ENCODE data around the gene COQ9.
A peak's percentile ranks its signal among the peaks of the same experiment; 100 is the strongest.

COQ9 gene

DNA sequence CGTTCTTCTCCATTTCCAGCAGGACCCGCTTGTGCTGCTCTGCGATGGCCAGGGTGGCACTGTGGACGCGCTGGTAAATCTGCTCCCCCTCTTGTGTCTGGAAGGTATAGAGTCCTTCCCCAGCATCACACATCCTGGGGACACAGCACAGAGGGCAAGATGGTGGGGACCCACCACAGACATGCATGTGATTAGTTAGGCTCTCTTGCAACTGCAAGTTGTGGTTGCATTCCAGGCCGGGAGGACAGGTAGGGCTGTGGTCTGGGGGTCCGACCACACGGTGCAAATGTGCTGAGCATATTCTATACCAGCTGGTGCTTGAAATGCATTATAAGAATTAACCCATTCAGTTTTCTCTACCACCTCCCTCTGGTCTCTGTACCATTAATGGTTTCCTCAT, 26.6 kb downstream of the COQ9 start:
- no peak for DNase-seq

DNA sequence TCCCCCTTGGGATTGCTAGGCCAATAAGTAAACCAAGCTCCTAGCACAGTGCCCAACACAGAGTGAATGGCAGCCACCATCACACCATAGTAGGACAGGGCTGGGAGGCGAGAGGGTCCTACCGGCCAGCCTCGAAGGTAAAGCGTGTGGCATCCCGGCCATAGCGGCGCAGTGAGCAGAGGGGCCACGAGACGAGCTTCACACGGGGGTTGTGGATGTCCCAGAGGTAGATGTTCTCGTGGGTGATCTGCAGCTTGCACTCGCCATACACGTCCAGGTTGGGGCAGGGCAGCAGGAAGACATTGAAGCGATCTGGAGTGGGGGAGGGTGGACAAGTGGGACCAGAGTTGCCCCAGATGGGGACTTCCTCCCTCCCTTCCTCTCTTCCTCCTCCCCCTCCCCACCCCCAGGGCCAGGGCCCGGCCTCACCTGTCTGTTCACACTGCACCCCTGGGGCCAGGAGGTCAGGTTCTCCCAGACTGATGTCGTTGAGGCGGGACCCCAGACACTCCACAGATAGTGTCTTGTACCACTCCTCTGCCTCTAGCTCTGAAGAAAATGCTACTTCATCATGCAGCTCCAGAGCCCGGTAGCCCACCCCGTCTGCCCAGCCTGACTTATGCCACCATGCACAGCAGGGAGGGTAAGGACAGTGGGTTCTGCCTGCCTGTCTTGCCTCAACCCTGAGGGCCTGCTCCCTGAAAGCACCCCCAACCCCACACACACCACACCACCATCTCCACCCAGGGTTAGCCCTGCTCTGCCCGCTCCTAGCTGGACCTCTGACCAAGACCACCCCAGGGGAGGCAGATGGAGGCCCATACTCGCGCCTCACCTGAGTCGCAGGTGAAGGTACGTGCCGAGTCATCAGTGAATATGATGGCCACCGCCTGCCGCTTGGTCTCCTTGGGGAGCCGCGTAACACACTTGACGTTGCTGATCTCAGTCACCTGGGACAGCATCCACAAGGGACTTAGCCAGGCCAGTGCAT, 27.7 kb downstream of the COQ9 start:
- DNase-seq, result no peak

DNA sequence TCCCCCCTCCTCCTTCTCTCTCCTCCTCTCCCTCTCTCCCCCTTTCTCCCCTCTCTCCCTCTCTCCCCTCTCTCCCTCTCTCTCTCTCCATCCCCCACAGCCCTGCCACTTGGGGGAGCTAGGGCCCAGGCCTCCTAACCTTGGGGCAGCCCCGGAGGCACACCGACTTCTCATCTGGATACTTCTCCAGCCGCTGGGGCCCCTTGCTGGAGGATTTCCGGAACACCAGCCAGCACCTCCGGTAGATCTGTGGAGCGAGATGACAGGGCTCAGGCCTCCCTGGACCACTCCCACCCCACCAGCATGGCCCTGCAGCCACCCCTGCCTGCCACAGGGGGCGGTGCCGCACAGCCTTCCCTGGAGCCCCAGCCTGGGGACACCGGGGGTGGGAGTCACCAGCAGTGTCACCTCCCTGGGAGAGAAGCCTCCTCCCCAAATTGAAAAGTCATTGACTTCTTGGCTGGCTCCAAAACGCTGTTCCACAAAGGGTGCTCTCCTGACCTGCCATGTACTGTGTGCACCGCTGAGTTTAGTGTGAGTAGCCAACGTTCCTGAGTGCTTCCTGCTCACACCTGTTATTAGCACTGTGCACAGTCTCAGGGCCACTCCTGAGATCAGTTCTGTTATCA, 28.5 kb downstream of the COQ9 start:
- peak in 1 of 2 donors; percentile 47 for DNase-seq

DNA sequence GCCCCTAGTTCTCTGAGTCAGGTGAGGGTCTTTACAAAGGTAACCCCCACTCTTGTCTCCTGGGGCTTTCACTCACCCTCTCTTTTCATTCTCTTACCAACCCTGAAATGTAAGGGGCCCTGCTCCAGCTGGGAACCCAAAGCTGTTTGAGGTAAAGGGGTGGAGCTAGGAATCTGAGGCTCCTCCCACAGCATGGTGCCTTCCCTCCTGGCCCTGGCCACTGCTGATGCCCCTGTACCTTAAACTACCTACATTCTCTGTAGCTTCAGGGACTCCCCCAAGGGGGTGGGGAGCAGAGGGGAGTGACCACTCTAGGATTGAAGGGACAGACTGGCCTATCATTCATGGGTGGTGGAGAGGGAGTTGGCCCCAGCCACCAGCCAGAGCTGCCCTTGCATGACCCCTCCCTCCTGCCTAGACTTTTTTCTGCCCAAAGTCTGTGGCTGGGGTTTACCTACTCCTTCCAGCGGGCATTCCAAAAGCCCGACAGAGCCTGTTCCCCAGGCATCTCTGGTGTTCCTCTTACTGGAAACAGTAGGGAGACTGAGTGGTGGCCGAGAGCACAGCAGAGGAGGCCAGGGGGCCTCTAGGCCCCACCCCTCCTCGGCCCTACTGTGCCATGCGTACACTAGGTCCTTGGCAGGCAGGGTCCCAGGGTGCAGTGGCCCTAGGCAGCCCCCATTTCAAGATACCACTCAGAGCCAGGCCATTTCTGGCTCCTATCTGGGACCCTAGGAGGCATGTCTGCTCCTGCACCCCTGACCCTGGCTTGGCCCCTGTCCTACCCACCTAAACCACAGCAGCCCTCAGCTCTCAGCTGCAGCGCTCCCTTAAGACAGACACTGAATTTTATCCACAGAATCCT, 29.5 kb downstream of the COQ9 start:
- DNase-seq, result no peak

- DNase-seq, result no peak
Observed at GRCh38 chr16:57477531-57478202, 30.4 kb downstream of the COQ9 start.

- no peak for DNase-seq
Observed at GRCh38 chr16:57478396-57479204, 31.3 kb downstream of the COQ9 start.

- DNase-seq, result no peak
Observed at GRCh38 chr16:57479205-57479975, 32.1 kb downstream of the COQ9 start.

DNA sequence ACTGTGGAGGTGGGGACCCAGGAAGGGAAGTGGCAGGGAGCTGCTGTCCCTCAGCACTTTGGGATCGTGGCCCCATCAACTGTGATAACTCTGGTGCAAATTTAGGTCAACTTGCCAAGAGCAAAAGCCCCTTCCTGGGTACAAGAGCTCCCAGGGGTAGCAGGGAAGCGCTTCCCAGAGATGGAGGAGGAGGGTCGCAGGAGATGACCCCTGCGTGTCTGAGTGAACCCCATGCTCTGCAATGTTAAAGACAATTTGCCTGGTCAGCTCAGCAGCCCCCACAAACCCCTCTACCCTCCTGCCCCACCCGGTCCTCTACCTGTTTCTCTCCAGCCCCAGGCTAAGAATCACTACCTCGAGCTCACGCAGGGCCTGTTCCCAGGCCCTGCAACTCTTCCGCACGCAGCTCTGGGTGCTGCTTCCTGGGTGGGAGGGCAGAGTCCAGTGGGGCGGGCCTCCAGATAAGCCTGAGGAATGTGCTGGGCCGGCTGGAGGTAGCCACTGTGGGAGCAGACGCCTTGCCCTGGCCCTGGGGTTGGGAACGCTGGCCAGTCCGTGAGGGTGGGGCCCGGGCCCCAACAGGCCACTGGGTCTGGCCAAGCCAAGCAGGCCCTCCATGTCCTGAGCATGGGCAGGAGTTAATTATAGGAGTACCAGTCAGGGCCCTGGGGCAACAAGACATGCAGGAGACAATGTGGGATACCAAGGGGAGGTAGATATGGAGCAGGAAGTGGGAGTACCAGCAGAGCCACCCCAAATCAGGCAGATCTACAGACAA, 32.9 kb downstream of the COQ9 start:
- DNase-seq, result no peak

DNA sequence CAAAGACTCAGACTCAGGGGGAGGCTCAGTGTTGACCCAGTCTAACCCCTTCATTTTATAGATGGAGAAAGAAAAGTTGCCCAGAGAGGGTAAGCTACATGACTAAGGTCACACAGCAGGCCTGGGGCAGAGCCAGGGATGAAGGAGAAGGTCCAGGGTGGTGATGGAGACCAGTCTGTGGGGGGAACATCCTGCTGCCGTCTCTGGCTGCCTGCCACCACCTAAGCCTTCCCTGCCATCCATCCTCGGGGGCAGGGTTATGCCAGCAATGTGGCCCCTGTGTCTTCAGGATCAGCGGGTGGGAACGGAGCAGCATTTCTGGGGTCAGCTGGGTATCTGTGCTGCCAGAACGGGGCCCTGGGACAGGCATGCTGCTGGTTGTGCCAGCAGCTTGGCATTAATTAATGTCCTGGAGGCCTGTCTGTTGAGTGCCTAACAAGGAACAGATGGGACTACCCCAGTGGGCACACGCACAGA, 33.5 kb downstream of the COQ9 start:
- DNase-seq, result no peak

DNA sequence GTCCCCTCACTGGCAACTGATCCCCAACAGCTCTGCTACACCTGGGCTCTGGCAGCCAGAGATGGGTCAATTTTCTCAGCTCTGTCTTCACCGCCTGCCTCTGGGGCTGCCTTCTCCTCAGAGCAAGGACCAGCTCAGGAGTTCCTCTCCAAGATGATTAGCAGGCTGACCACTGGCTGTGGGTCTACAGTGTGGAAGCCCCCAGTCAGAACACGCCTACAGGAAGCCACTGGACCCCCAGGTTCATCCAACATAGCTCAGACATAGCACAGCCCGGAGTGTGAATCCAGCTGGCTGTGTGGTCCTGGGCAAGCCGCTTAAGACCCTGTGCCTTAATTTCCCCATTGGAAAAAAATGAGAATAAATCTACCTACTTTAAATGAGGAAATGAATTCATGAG, 34.1 kb downstream of the COQ9 start:
- no peak for DNase-seq

DNA sequence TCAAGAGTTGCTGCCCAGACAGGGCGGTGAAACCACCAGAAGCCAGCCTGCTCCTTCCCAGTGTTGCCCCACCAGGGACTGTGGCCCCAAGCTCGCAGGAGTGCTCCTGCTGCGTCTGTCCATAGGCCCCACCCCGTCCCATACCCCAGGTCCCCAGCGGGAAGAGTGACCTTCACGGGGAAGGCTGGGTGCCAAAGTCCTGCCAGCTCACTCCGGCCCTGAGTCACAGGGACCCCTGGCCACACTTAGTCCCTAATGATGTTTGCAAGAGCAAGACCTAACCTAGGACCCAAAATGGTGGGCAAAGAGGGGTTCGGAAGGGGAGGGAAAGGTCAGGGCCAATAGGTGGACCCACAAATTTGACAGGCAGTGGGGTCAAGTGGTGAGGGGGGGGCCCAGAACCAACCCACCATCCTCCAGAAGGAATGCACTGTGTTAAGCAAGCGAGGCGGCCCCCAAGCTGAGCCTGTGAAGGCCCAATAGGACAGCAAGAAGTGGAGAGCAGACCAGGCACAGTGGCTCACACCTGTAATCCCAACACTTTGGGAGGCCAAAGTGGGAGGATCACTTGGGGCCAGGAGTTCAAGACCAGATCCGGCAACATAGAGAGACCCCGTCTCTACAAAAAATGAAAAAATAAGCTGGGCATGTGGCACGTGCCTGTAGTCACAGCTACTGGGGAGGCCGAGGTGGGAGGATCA, 35.7 kb downstream of the COQ9 start:
- DNase-seq, result no peak

DNA sequence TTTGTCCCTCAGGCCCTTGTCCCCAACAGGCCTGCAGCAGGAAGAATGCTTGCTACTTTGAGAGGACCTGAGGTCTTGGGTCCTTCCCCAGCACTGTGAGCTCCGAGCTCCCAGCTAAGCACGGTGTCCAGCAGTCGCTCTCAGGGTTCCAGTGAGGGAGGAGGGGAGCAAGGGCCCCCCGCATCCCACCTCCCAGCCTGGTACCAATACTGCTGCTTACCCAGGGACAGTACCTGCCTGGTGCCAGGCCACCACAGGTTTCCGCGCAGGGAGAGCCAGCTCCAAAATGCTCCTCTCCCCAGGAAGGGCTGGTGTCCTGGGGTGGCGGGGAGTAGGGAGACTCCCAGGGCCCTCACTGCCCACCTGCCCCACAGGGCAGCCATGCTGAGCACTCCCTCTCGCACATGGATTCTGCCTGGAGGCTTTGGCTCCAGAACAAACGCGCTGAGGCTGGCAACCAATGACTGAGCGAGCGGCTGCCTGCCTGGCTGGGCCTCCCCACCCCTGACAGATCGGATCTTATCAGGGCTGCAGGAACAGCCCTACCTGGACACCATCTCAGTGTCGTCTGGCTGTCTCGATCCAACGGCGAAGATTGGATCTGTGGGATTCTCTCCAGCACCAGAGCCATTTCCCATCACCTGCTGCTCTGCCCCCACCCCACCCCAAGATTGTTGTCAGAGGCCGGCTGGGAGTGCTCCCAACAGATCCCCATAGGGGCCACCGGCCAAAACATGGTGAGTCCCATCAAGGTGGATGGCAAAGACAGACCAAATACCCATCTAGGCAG, 36.6 kb downstream of the COQ9 start:
- no peak for DNase-seq

GRCh38 chr16:57484515-57485005, 37.3 kb downstream of the COQ9 start:
- DNase-seq, result no peak

GRCh38 chr16:57485091-57485915, 38.0 kb downstream of the COQ9 start:
- DNase-seq, result no peak

DNA sequence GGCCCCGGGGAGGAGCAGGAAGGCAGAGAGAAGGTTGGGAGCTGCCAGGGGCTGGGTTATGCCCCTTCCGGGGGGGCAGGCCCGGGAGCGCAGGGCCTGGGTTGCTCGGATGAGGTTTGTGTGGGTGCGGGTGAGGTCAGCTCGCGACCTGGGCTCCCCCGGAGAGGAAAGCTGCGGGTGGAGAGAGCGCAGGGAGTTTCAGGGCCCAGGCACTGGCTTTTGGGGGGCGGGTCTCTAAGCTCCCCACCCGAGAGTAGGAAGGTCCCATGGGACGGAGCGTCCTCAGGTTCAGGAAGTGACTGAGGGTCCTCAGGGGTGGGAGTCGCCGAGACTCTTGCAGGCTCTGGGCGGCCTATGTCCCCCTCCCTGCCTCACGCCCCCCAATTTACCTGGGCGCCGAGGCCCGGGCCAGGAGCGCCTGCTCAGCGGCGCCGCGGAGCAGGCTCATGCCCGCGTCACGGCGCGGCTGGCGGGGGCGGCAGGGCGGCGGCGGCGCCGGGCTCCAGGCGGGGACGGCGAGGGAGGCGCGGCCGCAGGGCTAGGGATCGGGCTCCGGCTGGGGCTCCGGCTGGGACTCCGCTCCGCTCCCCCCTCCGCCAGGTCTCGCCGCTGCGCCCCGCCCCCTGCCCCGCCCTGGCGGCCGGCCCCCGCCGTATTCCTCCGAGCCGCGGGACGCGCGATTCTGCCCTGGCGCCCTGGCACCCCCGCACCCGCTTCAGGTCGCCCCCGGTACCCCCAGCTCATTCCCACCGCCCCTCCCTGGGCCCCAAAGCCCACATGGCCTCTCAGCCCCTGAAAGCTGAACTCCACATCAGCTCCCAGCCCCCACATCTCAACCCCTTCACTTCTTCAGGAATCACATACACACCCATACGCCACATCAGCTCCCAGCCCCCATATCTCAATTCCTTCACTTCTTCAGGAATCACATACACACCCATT, 38.9 kb downstream of the COQ9 start, which contains the start of gene DOK4:
DOK4 (minus strand) TSS at position 578 of the 942 bp plus-strand sequence. CDS start 6,986 bp downstream, outside the sequence.
- peak; percentile 59 to 66 for DNase-seq

All from inflammatory macrophage treated with lipopolysaccharide for 1 hour (primary cell).